Measurements from ENCODE around the gene OR1F1. TPM values are rescaled to one million over a fixed set of nuclear protein-coding genes. Genes with fewer than 3 reads are reported as not detected.

The OR1F1 gene
- total RNA-seq, 1 donor from 2014 or later, result 0.32 TPM

DNA sequence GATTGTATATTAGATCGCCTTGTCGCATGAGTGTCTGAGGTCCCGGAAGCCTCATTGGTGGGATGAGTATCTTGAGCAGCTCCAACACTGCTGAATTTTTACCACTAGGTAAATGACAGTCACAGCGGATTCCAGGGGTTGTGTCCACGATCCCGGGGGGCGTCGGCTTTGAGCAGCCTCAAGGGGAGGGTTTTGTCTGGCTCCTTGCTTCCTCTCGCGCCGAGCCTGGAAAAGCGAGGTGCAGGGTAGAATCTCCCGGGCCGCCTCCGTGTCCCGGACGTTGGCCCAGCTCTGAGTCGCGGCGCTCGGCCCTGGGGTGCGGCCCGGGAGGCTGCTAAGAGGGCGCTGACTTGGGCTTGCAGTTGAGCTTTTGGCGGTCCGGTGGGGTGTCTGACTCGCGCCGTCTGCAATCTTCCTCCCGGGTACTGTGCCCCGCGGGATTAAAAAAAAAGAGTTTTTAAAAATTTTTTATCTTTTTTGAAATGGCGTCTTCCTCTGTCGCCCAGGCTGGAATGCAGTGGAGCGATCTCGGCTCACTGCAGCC is 4.5 kb downstream of the OR1F1 start:
- H3K9me3 ChIP-seq (ENCODE audit: insufficient read depth, low read depth, low read length), result no peaks in the 10 kb centered on the region
- H3K4me2 ChIP-seq (ENCODE audit: low read length), result no peak overlapping the region
- H2AFZ ChIP-seq (ENCODE audit: low read depth, low read length), result no peak overlapping the region
- Mint-ChIP-seq H3K27ac (ENCODE audit: unreplicated experiment) (no peak overlapping the region), H3K27me3 (ENCODE audit: low read depth, unreplicated experiment) (peaks cover 31% of the 10 kb centered on the region), H3K4me1 (ENCODE audit: low read depth, unreplicated experiment) (no peaks in the 10 kb centered on the region), H3K4me3 (ENCODE audit: unreplicated experiment) (no peak overlapping the region), H3K36me3 (ENCODE audit: low read depth, unreplicated experiment) (no peaks in the 10 kb centered on the region), H3K9me3 (ENCODE audit: unreplicated experiment) (peaks cover 9% of the 10 kb centered on the region)
- H3K36me3 ChIP-seq (ENCODE audit: insufficient read depth, low read length), result no peaks in the 10 kb centered on the region
- no peak overlapping the region for H3K27ac ChIP-seq (ENCODE audit: low read depth, low read length)
- no peak overlapping the region for H3K9ac ChIP-seq (ENCODE audit: low read length)
- FAIRE-seq, result no peak
- TF ChIP-seq EZH2 (IDR thresholded peaks at IDR 0.05; ENCODE audit: insufficient read depth, low read length) (no peak), CTCF (IDR thresholded peaks at IDR 0.05; ENCODE audit: insufficient read depth, low read depth, low read length) (no peak)
- peaks cover 6% of the 10 kb centered on the region for H3K27me3 ChIP-seq (ENCODE audit: insufficient read depth, low read length)
- no peaks in the 10 kb centered on the region for H3K79me2 ChIP-seq (ENCODE audit: insufficient read depth, low read length)
- no peak overlapping the region for H3K4me3 ChIP-seq (ENCODE audit: insufficient read depth, low read depth, low read length)
- no peak for DNase-seq (ENCODE audit: low read depth)
- H3K4me1 ChIP-seq (ENCODE audit: insufficient read depth, low read length), result peaks cover 12% of the 10 kb centered on the region
- no peaks in the 10 kb centered on the region for H4K20me1 ChIP-seq (ENCODE audit: insufficient read depth, low read length)

DNA sequence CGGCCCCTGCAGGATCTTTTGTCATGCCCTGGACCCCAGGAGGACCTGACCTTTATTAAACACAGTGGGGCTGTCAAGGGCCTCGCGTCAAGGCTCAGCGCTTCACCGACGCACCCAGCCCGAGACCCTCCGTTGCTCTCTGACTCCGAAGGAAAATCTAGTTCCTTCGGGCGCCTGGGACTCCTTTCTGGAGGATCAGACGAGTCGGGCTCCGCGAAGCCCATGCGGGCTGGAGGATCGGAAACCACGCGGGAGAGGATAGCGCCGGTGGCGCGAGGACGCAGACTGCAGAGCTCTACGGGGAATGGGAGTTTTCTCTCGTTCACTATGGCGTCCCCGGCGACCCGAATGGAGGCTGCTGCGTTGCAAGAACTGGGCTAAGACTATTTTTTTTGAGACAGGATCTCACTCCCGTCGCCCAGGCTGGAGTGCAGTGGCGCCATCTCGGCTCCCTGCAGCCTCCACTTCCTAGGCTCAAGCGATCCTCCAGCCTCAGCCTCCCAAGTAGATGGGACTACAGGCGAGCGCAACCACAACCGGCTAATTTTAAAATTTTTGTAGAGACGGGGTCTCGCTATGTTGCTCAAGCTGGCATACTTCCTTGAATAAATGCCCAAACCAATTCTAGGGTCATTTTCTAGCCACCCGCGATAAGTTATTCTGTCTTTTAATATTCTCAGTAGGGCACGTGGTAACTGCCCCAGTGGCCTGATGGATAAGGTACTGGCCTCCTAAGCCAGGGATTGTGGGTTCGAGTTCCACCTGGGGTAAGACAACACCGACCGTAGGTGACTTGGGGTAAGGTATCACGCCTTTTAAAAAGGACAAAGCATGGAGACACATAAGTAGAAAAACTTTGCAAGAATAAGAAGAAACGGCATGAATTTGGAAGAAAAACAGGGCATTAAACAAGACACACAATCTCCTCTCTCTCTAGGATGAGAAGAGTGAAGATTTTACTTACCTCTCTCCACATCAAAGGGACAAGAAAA is 5.5 kb downstream of the OR1F1 start:
- H3K36me3 Mint-ChIP-seq (ENCODE audit: low read depth, unreplicated experiment), result no peaks in the 10 kb centered on the region
- no peak overlapping the region for H3K27ac Mint-ChIP-seq (ENCODE audit: unreplicated experiment)
- no peak for FAIRE-seq
- Histone ChIP-seq H3K27ac (ENCODE audit: low read depth, low read length) (no peak overlapping the region), H3K36me3 (ENCODE audit: insufficient read depth, low read length) (no peaks in the 10 kb centered on the region), H3K79me2 (ENCODE audit: insufficient read depth, low read length) (no peaks in the 10 kb centered on the region), H2AFZ (ENCODE audit: low read depth, low read length) (no peak overlapping the region), H3K4me2 (ENCODE audit: low read length) (no peak overlapping the region), H4K20me1 (ENCODE audit: insufficient read depth, low read length) (no peaks in the 10 kb centered on the region), H3K4me3 (ENCODE audit: insufficient read depth, low read depth, low read length) (no peak overlapping the region), H3K9me3 (ENCODE audit: insufficient read depth, low read depth, low read length) (no peaks in the 10 kb centered on the region), H3K9ac (ENCODE audit: low read length) (no peak overlapping the region), H3K4me1 (ENCODE audit: insufficient read depth, low read length) (peaks cover 12% of the 10 kb centered on the region), H3K27me3 (ENCODE audit: insufficient read depth, low read length) (peaks cover 6% of the 10 kb centered on the region)
- peaks cover 36% of the 10 kb centered on the region for H3K27me3 Mint-ChIP-seq (ENCODE audit: low read depth, unreplicated experiment)
- TF ChIP-seq CTCF (IDR thresholded peaks at IDR 0.05; ENCODE audit: insufficient read depth, low read depth, low read length) (no peak), EZH2 (IDR thresholded peaks at IDR 0.05; ENCODE audit: insufficient read depth, low read length) (no peak)
- no peak for DNase-seq (ENCODE audit: low read depth)
- H3K4me3 Mint-ChIP-seq (ENCODE audit: unreplicated experiment), result no peak overlapping the region
- H3K4me1 Mint-ChIP-seq (ENCODE audit: low read depth, unreplicated experiment), result no peaks in the 10 kb centered on the region
- peaks cover 7% of the 10 kb centered on the region for H3K9me3 Mint-ChIP-seq (ENCODE audit: unreplicated experiment)

All from astrocyte (in vitro differentiated cells and primary cell).